GM08714 (cell line): ENCODE measurements around the gene NACC2.

ENCODE experiments used
- H3K4me3 ChIP-seq: fragments of 200-500 bp; sonication (Bioruptor generic); 2 replicates; pipeline ENCODE4 v1.5.1; 2014; ENCODE audit warnings: mild to moderate bottlenecking, low read length, inconsistent platforms
- ZNF274 ChIP-seq: IDR thresholded peaks from 2 replicates; pipeline ENCODE4 v1.6.1; 2012; ENCODE audit warnings: mild to moderate bottlenecking, low read depth, low read length

The NACC2 gene, protein sequence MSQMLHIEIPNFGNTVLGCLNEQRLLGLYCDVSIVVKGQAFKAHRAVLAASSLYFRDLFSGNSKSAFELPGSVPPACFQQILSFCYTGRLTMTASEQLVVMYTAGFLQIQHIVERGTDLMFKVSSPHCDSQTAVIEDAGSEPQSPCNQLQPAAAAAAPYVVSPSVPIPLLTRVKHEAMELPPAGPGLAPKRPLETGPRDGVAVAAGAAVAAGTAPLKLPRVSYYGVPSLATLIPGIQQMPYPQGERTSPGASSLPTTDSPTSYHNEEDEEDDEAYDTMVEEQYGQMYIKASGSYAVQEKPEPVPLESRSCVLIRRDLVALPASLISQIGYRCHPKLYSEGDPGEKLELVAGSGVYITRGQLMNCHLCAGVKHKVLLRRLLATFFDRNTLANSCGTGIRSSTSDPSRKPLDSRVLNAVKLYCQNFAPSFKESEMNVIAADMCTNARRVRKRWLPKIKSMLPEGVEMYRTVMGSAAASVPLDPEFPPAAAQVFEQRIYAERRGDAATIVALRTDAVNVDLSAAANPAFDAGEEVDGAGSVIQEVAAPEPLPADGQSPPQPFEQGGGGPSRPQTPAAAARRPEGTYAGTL

DNA sequence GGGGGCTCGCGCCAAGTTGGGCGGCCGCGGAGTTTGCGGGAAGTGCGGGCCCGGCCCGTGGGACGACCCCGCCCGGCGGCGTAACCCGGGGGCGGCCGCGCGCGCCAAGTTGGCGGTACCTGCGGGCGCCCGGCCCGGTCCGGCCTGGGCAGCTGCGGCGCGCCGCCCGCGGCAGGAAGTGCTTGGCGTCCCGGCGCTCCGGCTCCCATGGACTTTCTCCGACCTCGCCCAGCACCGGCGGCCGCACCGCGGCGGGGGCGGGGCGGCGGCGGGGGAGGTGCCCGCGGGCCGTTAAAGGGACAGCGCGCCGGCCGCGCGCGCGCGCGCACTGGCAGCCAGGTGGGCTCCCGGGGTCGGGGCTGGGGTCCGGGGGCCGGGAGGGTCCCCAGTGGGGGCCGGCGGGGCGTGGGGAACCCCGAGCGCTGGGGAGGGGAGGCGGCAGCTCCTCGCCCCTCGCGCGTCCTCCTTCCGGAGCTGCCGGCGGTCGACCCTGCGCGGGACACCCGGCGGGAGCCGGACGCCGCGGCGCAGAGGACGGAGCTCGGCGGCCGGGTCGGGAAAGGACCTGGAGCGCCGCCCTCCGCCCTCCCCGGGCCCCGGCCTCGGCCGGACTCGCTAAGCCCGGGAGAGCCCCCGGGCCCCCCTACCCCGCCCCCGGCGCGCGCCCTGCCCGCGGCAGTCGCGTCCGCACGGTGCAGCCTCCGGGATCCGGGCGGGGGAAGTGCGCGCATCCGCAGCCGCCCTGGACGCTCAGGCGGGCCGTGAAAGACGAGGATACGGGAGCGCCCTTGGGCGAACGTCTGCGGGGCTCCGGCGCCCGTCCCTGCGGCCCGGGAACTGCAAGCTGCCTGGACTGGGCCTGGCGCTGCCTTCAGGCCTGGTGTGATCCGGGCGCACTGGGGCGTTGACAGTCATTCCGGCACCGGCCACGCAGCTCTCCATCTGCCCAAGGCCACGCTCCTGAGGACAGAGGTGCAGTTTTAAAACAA is at the start of gene NACC2:
NACC2 (minus strand) TSS at position 220 of the 989 bp plus-strand sequence. CDS start 44,768 bp downstream, outside the sequence.
- no peak for TF ChIP-seq ZNF274
- H3K4me3 ChIP-seq, result peak within 1 kb of the TSS; percentile 56

DNA sequence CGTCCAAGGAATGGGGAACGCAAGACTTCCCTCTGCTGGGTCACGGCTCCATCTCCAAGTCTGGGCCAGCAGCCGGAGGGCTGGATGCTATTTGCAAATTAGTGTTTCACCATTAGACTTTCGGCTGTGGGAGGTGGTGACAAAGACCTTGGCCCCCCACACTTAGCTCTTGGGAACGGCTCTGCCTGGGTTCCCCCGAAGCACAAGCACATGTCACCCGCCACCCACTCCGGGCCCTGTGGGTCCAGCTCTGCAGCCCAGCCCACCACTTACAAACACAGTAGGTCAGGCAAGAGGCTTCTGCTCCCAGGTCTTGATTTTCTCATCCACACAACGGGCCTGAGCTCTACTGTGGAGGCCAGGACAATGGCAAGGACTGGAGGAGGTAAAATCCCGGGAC is 49.4 kb upstream of the NACC2 start:
- no peak for TF ChIP-seq ZNF274
- H3K4me3 ChIP-seq, result no peak overlapping the region

DNA sequence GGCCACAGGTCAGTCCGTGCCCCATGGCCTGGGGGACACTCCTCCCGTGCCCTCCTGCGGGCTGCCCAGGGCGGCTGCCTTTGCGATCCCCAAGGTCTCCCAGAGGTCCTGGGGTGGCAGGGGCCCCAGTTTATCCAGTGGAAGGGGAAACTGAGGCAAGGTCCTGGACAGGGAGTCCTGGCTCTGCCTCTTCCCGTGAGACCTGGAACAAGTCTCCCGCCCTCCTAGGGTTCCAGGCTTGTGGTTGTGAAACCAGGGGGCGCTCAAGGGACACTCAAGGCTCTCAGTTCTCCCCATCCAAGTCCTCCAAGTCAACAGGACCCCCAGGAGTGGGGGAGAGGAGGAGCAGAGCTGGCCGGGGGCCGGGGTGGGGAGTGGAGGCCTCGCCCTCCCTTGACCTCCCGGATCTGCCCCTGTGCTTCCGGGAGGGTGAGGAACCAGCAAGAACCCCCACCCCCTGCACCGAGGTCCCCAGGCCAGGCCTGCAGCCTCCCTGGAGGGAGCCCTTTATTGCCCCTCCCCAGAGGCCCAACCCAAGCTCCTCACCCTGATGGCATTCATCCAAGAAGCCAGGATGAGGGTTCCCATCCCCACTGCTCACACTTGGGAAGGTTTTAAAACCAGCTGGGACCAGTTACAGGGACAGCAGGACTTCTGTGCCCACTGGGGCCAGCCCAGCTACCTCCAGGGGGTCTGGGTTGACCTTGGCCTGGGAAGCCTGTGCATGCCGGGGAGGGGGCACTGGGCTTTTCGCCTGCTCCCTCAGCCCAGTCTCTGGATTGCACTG is 48.3 kb upstream of the NACC2 start:
- H3K4me3 ChIP-seq, result no peak overlapping the region
- TF ChIP-seq ZNF274, result no peak

DNA sequence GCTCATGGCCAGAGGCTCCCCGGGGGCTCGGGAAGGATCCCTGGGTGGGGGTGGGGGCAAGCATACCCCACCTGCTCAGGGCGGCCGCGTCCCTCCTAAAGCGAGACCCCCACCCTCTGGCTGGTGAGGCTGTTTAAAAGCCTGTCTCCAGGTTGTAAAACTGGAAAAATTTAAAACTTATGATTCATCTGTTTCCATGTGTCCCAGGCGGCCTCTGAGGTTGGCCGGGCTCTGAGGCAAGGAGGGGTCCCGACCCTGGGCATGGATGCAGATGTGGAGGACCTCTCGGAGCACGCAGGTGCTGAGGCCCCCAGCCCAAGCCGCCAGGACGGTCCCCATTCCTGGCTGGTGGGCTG is 47.7 kb upstream of the NACC2 start:
- no peak overlapping the region for H3K4me3 ChIP-seq
- TF ChIP-seq ZNF274, result no peak

DNA sequence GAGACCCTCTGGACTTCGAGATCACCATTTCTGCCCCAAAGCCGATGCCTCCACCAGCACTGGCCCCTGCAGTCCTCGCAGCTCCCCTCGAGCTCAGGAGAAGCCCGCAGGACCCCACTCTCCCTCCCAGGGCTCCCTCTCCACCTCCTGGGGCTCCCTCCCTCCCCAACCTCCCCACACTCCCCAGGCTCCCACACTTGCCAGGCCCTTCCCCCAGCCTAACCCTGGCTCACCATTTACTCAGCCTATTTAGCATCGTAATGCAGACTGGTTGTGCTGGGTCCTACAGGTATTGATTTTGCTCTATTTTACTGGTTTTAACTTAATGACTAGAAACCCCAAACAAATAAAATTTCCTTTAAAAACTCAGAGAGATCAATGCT is 47.3 kb upstream of the NACC2 start:
- TF ChIP-seq ZNF274, result no peak
- no peak overlapping the region for H3K4me3 ChIP-seq

DNA sequence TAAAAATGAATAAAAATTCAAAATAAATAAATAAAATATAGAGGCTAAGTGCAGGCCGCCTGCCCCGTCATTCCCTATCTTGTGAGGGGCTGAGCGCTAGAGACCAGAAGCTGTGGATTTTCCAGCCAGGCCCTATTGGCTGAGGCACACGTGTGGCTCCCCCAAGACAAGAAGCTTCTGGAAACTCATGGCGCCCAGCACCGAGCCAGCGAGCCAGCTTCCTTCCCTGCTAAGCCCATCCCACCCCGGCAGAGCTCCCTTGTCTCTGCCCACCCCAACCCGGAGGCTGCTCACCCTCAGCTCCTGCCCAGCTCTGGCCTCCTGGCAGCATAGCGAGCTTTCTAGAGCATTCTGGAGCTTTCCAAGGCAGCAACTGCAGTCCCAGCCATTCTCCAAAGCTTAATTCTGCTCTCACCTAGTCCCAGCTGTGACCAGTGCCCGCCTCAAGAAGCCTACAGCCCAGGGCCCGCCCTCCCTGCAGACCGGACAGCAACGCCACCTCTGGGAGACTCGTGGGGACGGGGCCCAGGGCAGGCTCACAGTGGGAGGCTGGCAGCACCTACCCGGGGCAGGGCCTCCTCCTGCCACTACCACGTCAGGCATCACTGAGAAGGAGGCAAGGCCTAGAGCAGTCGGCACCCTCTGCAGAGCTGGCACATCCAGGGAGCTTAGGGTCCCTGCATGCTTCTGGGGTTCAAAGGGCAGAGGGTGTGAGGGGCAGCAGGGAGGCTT is 46.8 kb upstream of the NACC2 start:
- no peak for TF ChIP-seq ZNF274
- H3K4me3 ChIP-seq, result no peak overlapping the region

DNA sequence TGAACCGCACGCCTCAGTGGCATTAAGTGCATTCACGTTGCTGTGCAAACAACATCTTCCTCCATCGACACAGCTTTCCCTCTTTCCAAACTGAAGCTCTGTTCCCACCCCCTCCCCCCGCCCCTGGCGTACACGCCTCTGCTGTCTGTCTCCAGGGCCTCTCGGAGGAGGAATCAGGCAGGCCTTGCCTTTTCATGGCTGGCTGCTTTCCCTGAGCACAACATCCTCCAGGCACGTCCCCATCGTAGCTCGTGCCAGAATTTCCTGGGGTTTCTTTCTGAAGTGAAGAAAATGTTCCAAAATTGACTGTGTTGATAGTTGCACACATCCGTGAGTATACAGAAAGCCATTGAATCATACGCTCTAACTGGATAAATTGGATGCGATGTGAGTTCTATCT is 45.9 kb upstream of the NACC2 start:
- no peak overlapping the region for H3K4me3 ChIP-seq
- TF ChIP-seq ZNF274, result no peak

DNA sequence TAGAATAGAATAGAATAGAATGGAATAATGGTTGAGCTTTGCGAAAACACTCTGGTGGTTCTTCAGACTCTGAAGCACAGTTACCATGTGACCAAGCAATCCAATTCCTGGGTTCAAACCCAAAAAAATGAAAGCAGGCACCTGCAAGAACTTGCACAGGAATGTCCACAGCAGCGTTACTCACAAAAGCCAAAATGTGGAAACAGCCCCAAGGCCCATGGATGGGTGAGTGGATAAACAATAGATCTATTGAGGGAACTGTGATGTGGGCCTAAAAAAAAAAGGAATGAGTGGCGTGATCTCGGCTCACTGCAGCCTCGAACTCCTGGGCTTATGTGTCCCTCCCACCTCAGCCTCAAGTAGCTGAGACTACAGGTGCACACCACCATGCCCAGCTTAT is 45.0 kb upstream of the NACC2 start:
- H3K4me3 ChIP-seq, result no peak overlapping the region
- no peak for TF ChIP-seq ZNF274

DNA sequence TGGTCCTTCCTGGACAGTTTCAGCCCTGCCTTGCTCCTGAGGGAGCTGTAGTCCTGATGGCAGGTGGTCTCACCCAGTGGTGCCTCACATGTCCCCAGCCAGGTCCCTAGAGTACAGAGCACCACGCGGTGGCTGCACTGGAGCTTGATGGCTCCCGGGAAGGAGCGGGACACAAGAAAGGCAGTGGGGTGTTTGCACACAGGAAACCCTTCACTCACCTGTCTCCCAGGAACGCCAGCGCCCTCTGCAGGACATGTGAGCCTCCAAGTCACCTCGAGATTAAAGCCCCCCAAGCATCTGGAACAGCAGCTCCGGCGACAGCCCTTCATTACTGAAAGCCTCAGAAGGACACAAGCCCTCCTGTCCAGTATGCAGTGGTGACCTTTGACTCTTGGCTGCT is 43.5 kb upstream of the NACC2 start:
- no peak for TF ChIP-seq ZNF274
- no peak overlapping the region for H3K4me3 ChIP-seq

DNA sequence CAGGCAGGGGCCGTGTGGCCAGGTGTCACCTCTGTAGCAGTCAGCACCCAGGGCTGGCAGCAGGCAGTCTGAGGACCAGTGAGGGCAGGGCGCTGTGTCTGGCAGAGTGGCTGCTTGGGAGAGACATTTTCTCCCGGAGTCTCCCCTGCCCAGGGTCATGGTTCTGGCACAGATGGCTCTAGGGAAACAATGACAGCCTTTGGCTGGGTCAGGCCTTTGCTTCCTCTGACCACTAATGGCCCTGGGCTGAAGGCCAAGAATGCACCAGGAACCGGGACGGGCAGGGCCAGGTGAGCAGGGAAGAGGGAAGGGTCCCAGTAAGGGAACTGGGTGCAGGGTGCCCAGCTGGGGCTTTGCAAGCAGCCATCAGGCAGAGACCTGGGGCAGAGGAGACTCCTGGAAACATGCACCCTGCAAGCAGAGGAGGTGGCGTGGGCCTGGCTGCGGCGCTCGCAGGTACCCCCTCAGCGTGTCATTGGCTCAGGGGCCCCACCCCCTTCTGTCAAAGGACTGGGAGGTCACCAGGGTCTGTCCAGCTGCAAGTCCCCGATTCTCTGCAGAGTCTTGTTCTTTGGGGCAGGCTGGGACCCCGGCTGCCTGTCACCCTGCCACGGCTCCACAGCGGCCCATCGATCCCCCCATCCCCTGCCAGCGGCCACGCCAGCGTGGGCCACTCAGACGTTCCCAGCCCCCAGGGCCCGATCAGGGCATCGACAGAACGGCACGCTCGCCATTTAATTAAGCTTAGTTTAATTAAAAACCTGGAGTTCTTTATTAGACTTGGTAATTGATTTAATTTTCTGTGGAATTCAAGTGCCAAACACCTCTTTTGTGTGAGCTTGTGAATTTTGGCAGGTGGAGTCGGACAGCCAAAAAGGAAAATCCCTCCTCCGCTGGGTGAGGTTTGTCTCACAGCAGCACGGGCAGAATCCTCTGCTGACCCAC is 42.5 kb upstream of the NACC2 start:
- H3K4me3 ChIP-seq, result no peak overlapping the region
- TF ChIP-seq ZNF274, result no peak

DNA sequence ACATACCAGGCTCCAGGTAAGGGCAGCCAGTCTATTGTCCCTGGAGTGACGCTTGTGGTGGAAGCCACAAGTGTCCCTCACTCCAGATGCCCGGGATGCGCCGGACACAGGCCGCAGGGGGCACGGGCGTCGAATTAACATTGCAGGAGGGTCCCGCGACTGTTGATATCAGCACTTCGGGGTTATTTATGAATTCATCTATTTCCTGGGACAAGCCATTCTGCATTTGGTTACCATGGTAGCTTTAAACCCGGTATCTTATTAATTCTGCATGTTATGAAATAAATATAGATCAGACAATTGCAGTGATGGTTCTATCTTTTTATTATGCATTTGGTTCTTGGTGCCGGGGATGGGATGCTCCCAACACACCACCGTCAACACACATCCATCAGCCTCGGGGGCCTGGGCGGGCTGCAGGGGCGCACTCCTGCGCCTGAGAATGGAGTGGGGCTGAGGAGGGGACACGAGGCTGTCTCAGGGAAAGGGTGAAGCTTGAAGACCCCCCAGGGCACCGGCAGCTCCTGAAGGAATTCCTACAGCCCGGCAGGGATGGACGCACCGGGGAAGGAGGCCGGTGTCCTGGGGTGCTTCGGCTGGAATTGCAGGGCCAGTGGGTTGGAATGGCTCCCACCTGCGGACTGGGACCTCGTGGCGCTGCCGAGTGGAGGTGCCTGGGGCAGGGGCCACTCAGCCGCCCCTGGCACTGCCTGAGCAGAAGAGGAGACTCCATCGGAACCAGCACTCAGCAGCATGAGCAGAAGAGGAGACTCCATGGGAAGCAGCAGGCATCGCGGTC is 41.2 kb upstream of the NACC2 start:
- TF ChIP-seq ZNF274, result no peak
- H3K4me3 ChIP-seq, result no peak overlapping the region
